Cardiac fibroblast (primary cell): ENCODE measurements around the gene ERAP2.

Experiments used
- DNase-seq, 2 donors: peaks; one replicate each; pipeline versions ENCODE4 v3.0.0 to v3.0.0-alpha.2; 2010; ENCODE audit warnings: low read depth in 2 of 2
- H3K4me3 ChIP-seq, 2 donors: replicated peaks in 1 of 2; 1 replicate in 1 of 2; 2 replicates in 1 of 2; pipeline ENCODE4 v1.5.1; 2011; ENCODE audit warnings: low read depth in 2 of 2, low read length in 2 of 2, mild to moderate bottlenecking in 2 of 2, moderate library complexity in 1 of 2
- CTCF ChIP-seq: IDR thresholded peaks from one replicate; pipeline ENCODE4 v1.5.1; 2011; ENCODE audit warnings: low read depth, mild to moderate bottlenecking, low read length, inconsistent platforms

ERAP2 gene

GRCh38 chr5:96854067-96854466 is 22.2 kb upstream of the ERAP2 start:
- DNase-seq, result no peak
- H3K4me3 ChIP-seq, result no peak overlapping the region
- no peak for TF ChIP-seq CTCF

GRCh38 chr5:96855031-96855872 is 21.0 kb upstream of the ERAP2 start:
- no peak for TF ChIP-seq CTCF
- H3K4me3 ChIP-seq, result no peak overlapping the region
- DNase-seq, result peak; percentile 48 to 76

- no peak overlapping the region for H3K4me3 ChIP-seq
- peak in 1 of 2 donors; percentile 76 for DNase-seq
- no peak for TF ChIP-seq CTCF
These were observed 19.9 kb upstream of the ERAP2 start for GRCh38 chr5:96856371-96856770.

- no peak for TF ChIP-seq CTCF
- no peak overlapping the region for H3K4me3 ChIP-seq
- no peak for DNase-seq
These were observed 18.8 kb upstream of the ERAP2 start for GRCh38 chr5:96857454-96857853.

- H3K4me3 ChIP-seq, result no peak overlapping the region
- no peak for TF ChIP-seq CTCF
- no peak for DNase-seq
These were observed 18.4 kb upstream of the ERAP2 start for GRCh38 chr5:96857924-96858323.

- no peak for DNase-seq
- no peak overlapping the region for H3K4me3 ChIP-seq
- TF ChIP-seq CTCF, result no peak
These were observed 16.9 kb upstream of the ERAP2 start for GRCh38 chr5:96859375-96859774.
